Adipose tissue (tissue), 3 donors: ENCODE results near the gene RNASE13. TPM values are rescaled to one million over a fixed set of nuclear protein-coding genes. Genes with fewer than 3 reads are reported as not detected.
"Not testable (repeated sequence)": the region's sequence is repeated elsewhere in the genome, so short reads cannot be mapped to it uniquely, and the experiment has no call there.

ENCODE experiments used
- H3K27ac ChIP-seq: one replicate; pipeline ENCODE4 v1.5.1; 2013; ENCODE audit warnings: low read depth, low read length
- WGBS, 3 donors: extraction: QIAGEN DNeasy Blood & Tissue Kit; methylation state at CpG; one replicate each; pipeline ENCODE4 v1.1.7; 2013; 5-methylcytosine and 5-hydroxymethylcytosine counted together
- polyA plus RNA-seq, 3 donors: library from polyadenylated mRNA; stranded (reverse); fragments of 200-250 nt; gene quantifications; one replicate each; pipeline ENCODE4 v1.2.3, GENCODE V29; 2013
- donor health status: healthy with polysubstance abuse.
- donor health status: Bipolar disorder and iron deficiency.
- donor health status: healthy.

Gene RNASE13
- polyA plus RNA-seq, 3 donors = not detected

DNA sequence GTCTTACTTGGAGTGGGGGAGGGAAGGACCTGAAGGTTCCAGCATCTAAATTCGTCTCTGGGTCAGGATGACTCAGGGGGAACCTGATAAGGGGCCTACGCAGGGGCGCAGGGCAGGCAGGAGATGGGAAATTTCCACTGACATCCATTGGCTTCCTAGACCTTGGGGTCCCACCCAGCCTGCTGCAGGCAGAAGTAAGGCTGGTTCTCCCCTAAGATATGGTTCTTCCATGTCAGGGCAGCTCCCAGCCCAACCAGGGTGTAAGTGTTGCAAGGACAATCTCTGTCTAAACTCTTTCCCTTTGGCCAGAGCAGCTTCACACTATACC is 7.7 kb downstream of the RNASE13 start:
- H3K27ac ChIP-seq = no peak overlapping the region
- WGBS, 3 donors = 47 to 64% (median 56%) methylated on average over 3 of the region's 3 CpGs

DNA sequence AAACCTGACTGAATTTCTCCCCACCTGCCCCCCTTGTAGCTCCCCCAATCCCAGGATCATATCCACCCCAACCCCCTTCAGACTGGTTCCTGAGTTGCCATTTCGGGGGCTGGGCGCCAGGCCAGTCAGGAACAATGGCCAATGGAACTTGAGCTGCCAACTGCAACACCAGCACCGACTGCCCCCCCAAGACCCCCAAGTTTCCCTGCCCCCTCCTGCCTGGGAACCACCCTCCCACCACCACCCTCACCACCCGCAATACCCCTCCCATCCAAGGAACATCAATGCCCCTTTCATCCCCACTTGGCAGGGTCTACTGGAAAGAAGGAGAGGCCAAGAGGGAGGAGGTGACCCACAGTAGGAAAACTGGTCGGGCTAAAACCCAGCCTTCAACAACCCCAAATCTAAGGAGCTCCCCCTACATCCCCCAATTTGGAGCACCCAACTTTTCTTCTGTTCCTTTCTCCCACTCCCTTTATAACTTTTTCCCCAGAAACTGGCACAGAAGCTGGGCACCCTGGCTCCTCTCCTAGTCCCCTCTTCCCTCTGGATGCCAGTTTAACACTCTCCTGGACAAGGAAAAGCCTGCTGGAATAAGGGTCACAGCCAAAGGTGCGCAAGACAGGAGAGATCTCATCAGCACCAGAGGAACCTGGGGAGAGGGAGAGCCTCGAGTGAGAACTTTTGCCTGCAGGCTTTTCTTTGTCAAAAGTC is 8.2 kb downstream of the RNASE13 start:
- 65 to 68% (median 67%) methylated on average over 7 of the region's 7 CpGs for WGBS, 3 donors
- no peak overlapping the region for H3K27ac ChIP-seq

DNA sequence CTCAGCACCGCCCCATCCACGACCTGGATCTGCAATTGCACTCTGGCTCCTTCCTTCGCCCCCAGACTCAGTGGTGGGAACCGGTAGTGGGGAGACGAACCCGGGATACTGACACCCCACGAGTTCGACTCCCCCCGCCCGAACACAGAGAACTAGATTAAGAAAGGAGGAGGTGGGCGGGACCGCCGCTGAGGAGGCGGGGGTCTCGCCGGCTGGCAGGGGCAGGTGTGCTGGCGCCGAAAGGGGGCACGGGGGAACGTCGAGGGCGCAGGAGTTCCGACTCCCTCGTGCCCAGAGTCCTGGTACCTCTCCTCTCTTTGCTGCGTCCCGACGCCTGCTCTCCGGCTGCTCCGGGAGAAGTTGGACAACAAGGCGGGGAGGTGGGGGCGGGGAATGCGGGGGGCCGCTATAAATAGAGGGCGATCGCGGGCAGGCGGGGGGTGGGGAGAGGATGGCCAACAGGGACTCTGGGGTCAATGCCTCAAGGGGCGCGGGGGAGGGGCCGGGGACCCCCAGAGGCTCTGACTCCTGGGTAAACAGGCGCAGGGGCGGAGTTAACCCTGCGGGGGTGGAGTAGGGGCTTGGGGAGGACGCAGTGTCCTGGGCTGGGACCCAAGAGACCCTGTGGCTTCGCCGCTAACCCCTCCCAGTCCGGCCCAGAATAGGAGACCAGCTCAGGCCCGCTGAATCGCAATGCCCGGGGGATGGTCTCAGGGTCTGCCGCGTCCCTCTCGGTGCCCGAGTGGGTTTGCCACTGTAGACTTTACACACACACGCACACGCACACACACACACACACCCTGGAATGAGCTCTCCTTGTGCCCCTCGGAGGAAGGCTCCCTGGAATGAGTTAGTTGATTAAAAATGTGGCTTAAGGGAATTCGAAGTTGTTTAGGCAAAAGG is 9.0 kb downstream of the RNASE13 start:
- WGBS, 3 donors = 4 to 11% (median 6%) methylated on average over 55 to 58 of the region's 58 CpGs
- H3K27ac ChIP-seq = no peak overlapping the region

DNA sequence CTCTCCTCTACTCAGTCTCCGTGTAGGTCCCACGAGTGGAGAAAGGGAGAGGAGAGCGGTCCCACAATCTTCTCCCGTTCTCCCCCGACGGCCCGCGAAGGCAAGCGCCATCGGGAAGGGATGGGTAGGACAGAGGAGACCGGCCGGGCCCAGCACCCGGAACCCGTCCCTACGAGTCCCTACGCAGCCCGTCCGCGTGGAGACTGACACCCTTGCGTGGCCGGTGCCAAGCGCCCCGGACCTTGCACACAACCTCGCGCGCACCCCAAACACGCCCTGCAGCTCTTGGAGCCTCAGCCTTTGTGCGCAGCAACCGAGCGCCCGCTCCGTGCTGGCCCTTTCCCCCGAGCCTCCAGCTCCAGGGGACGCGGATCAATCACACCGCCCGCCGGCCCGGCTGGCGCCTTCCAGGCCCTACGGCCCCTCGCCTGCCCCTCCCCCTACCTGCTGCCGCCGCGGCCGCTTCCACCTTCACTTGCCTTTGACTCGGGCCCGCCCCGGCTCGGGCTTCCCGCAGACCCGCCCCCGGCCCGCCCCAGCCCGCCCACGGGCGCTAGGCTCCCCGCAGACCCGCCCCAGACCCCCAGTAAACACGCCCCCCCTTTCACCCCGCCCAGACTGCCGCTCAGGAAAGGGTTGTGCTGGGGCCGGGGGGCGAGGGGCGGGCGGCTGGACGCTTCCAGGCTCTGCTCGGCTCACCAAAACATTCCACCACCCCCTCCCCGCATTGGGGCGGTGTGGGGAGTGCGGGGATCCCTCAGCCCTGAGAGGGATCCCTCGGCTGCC is 9.8 kb downstream of the RNASE13 start, which contains the start of gene NDRG2:
Gene NDRG2 (minus strand): TSS at position 477 of the 786 bp plus-strand sequence. CDS start 1,746 bp downstream, outside the sequence.
- 1% methylated on average over 57 to 72 of the region's 72 CpGs for WGBS, 3 donors
- H3K27ac ChIP-seq = no peak within 1 kb of the TSS

DNA sequence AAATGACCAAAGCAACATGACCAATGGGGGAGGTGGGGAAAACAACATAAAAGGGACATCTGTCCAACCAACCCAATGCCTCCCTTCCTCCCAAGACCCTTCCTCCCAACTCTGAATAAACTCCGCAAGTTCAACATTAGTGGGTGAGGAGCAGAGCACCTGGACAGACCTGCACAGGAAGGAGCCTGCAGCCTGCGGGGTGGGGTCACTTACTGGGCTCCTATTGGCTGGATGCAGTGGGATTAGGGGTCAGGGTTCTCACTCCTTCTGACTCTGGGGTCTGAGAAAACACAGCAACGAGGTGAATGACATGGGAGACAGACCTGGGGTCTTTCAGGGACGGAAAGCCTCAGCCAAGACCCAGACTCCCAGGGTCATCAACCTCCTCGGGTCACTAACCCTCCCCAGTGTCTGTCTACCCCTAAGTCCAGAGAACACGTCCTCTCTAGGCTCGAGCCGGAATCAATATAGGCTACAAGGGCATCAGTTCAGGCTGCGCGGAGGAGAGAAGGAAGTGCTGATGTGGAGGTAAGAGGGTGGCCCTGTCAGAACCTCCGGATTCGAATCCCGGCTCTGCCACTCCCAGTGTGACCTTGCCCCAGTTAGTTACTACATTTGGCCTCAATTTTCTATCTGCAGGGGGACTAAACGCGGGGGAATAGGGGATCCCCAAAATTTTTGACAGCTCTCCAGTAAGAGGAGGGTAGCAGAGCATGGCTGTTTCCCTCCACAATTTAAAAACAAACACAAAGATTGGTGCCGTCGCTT is 10.6 kb downstream of the RNASE13 start:
- no peak overlapping the region for H3K27ac ChIP-seq
- 11 to 22% (median 21%) methylated on average over 17 of the region's 17 CpGs for WGBS, 3 donors

DNA sequence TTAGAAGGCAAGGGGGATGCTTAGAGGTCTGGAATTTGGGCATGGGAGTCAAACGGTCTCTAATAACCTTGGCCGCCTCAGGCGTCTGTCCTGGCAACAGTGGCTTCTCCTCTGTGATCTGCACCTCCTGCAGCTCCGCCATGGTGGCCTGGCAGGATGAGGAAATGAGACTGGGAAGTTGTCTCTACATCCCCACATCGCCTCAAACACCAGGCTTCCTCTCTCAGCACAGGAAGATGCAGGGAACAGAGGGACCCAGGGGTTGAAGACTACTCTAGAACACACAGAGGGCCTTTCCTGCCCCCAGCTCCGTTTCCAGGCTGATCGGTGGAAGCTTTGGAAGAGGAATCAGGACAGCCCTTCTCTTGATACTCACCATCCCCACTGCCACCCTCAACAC is 11.4 kb downstream of the RNASE13 start:
- WGBS, 3 donors = 41 to 48% (median 48%) methylated on average over 7 of the region's 7 CpGs
- H3K27ac ChIP-seq = no peak overlapping the region

DNA sequence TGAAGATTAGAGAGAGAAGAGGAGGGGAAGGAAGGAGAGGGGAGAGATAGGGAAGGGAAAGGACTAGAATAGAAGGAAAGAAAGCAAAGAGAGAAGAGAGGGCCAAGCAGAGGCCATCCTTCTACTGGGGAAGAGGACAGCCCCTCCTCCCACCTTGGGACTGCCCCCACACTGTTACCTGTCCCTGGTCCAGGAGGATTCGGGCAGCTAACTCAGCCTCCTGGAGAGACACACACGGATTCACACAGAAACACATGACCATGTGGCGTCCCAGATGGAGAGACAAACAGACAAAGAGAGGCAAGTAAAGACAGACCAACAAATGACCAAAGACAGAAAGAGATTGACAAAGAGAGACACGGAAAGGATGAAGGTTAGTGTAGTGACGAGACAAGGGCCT is 11.9 kb downstream of the RNASE13 start:
- 77 to 84% (median 78%) methylated on average over 5 of the region's 5 CpGs for WGBS, 3 donors
- no peak overlapping the region for H3K27ac ChIP-seq

DNA sequence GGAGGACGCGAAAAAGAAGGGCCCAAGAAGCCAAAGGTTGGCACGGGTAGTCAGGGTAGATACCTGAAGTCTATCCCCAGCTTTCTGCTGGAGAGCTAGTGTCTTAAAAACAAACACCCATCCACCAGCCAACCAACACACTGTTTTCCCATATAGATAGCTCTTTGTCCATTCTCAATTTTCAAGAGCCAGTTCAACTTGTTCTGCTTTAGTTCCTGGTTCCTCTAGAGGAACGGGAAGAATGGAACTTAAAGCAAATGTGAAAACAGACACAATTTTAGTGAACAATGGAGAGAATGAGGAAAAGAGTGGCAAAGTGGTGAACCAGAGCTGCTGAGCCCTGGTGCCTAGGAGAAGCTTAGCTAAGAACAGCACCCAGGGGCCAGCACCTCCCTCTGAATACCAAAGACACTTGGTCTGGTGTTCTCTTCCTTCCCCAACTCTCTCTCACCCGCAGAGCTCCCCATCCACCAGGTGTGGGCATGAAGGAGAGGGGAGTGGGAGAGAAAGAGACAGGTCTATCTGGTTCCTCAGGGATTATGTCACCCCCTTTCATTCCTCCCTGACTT is 13.5 kb downstream of the RNASE13 start:
- H3K27ac ChIP-seq = no peak overlapping the region
- 84 to 92% (median 89%) methylated on average over 5 of the region's 5 CpGs for WGBS, 3 donors

DNA sequence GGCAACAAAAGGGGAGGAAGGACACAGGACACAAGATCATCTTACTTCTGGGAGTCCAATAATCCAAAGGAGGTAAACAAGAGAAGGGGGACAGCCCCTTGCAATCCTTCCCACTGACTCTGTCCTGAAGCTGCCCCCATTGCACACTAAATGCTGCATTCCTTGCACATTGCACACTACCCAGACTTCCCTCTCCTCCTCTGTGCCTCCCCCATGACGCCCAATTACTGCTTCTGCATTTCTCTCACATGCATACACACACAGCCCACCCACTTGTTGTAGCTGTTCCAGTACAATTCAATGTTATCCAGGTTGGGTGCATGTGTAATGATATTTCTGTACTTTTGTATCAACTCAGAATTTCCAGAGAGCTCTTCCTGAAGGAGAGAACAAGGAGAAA is 15.2 kb downstream of the RNASE13 start:
- 33 to 90% (median 52%) methylated on average over 1 of the region's 1 CpG for WGBS, 3 donors
- no peak overlapping the region for H3K27ac ChIP-seq

DNA sequence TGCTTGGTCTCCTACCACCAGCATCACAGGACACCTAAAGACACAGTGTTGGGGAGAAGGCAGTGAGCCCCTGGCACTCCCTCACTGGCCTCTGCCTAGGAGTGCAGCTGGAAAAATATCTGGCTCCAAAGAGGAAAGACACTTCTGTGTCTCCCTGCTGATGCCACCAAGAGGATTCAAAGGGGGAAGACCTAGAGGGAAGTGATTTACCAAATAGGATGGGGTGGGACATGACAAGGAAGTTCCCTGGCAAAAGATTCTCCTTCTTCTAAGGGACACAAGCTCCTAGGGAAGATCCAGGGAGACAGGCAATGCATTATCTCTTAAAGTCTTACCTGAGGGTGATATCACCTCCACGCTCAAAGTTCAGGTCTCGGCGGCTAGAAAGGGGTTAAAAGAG is 15.8 kb downstream of the RNASE13 start:
- no peak overlapping the region for H3K27ac ChIP-seq
- WGBS, 3 donors = 90 to 96% (median 94%) methylated on average over 3 of the region's 3 CpGs

DNA sequence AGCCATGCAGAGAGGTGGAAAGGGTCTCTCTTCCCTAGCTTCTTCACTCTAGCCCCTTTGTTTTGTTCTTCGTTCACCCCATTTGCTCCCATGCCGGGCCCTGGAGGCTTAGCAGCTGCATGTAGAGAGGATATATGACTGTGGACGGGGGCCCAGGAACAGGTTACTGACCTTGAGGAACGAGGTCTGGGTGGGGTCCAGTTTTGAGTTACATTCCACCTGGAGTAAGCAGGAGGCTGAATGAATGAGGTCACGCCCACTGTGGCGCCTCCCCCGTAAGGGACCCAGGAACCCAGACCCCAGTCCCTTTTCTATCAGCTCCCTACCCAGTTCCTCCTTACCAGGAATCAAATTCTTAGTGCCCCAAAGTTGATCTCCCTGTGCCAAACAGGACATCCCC is 16.3 kb downstream of the RNASE13 start:
- 68 to 88% (median 80%) methylated on average over 7 of the region's 7 CpGs for WGBS, 3 donors
- no peak overlapping the region for H3K27ac ChIP-seq

DNA sequence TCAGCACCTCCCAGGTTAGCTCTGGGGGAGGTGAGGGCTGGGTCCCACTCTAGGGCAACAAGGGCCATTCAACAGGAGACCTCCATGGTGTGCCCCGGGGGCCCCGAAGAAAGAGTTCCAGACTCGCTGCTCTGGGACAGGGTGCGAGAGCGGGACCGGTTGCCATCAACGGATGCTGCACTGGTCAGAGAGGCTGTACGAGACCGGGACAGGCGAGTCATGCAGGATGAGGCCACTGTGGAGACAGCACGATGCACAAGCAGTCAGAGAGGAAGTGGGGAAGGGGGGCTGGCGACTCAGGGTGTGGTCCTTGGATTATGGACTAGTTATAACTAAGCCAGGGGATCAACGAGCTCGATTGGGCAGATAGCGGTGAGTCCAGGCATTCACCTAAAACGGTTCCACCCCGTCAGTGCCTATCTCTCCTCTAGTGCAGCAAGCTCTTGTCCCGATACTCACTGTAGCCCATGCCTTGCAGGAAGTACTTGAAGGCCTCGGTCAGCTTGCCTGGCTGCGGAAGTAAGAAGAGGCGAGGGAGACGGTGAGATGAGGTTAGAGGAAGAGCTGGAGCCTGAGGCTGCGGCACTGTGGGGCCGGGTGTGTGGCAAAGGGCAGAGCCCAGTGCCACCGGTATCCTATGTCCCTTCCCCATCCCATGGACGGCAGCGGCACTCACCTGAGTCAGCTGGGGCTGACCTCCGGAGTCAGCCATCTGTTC is 16.9 kb downstream of the RNASE13 start:
- H3K27ac ChIP-seq = no peak overlapping the region
- WGBS, 3 donors = 73 to 83% (median 74%) methylated on average over 28 of the region's 28 CpGs

DNA sequence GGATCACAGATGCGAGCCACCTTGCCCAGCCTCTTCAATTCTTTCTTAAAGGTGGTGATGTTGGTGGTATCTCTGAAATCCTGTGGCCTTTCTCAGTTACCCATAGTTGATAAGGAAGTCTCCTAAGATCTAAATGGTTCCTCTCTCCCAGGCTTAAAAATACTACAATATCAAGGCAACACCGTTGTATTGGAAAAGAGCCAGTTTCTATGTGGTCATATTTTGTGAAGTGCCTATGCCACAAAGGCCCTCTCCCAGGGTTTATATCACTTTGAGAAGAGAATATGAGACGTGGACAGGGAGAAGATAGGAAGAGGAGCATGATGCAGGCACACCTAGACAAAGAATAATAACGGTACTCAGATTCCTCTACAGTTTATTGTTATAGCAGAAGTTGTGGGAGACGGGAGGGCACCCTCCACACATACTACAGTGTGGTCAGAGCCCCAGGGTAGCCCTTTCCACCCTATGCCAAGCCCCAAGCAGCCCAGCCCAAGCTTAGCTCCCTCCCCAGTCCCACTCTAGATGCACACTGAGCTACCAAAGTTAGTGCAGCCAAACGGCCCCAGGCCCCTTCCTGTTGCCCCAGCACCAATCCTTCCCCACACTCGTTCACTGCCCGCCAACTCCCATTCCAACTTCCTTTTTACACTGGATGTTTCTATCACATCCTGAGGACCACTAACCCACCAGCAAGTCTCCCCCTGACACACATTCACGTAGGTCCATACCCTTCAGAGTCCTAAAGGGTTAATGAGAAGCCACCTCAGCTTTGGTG is 18.0 kb downstream of the RNASE13 start:
- H3K27ac ChIP-seq = peak overlapping the region; percentile 20
- WGBS, 3 donors = 56 to 75% (median 57%) methylated on average over 9 of the region's 9 CpGs

DNA sequence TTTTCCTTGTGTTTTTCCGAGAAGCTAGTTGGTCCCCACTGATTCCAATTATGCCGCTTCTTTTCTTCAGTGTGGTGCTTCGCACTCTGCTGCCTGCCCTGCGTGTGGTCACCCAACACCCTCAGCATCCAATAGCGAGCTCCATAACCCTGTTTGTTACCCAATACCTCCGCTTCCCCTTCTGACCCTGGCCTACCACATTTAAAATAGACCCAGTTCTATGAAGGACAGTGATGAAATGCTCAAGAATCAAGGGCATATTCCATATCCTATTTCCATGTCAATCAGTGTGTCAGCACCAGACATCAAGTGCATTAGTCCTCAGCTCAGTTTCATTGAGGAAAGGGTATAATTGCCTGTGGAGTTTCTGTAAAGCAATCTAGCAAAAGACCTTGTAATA is 19.3 kb downstream of the RNASE13 start:
- H3K27ac ChIP-seq = no peak overlapping the region
- WGBS, 3 donors = 56 to 81% (median 61%) methylated on average over 6 of the region's 6 CpGs

DNA sequence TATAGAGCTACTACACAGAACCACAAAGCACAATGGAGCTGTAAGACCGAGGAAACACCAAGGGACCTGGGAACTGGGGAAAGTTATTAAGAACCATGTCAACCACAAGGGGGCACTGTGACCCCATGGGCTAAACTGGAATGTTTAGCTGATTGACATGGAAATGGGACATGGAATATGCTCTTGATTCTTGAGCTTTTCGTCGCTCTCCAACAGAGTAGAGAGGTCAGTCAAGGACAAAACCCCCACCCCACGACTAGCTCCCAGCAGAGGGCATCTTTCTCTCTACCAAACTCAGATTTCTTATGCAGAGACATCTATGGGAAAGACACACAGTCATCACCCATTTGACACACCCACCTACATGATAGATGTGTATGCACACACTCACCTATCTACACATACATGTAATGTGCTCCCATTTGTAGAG is 19.8 kb downstream of the RNASE13 start:
- H3K27ac ChIP-seq = no peak overlapping the region
- 0 to 1% (median 1%) methylated on average over 4 of the region's 4 CpGs for WGBS, 3 donors

DNA sequence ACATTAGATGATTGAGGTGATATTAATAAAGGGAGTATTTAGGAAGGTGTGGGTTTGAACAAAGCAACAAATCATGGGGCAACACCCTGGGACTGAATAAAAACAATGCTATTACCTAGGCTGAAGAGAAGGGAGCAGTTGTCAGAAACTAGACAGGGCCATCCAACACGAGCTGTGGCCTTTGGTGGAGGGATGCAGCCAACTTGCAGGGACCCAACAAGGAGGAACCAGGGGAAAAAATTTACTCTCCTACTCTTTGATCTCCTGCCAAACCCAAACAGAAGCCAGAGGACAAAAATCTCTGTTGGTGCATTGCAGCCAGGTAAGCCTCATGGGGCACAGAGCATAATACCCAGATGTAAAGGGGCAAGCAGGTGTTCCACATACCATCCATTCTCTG is 23.5 kb downstream of the RNASE13 start:
- H3K27ac ChIP-seq = no peak overlapping the region
- 78 to 88% (median 83%) methylated on average over 1 of the region's 1 CpG for WGBS, 3 donors

DNA sequence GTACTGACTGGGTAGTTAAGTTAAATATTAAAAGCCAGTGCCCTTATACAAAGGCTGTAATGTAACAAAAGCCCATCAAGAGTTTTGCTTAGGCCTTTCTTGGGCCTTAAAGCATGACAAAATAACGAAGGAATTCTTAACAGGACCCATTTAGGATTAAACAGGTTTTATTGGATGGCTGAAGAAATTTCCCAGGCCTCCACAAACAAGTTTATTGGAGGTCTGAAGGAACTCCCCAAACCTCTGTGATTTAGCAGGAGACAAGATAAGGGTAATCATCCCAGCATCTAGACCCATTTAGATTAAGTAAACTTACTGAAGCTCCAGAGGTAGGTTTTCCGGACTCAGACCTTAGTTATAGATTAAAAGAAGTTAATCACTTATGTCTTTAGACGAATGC is 24.9 kb downstream of the RNASE13 start:
- H3K27ac ChIP-seq = not testable (repeated sequence)
- whole genome bisulfite sequencing, 3 donors = 67 to 80% (median 74%) methylated on average over 3 of the region's 3 CpGs
